GM23338 (cell line): Measurements from ENCODE around the gene TXLNB. TPM values are rescaled to one million over a fixed set of nuclear protein-coding genes. Genes with fewer than 3 reads are reported as not detected.

Source experiments
- ATAC-seq: fragments of 200-7000 bp; cut with Tn5 transposase; 3 replicates; pipeline ENCODE4 v1.9.1; 2020
- DNase-seq: peaks from one replicate; pipeline ENCODE4 v3.0.0-alpha.2; 2015; ENCODE audit warnings: low spot score
- H2AFZ ChIP-seq: fragments of 200-600 bp; sonication (generic); 2 replicates; pipeline ENCODE4 v1.8.0; 2016; ENCODE audit warnings: antibody characterized with exemption, mild to moderate bottlenecking, moderate library complexity
- H3F3A ChIP-seq: fragments of 200-600 bp; sonication (generic); replicated peaks from 2 replicates; pipeline ENCODE4 v1.8.0; 2017; ENCODE audit warnings: antibody characterized with exemption, mixed run types, low read depth
- H3K27ac ChIP-seq: fragments of 200-600 bp; sonication (generic); 2 replicates; pipeline ENCODE4 v1.6.1; 2016; ENCODE audit warnings: low read depth
- H3K27me3 ChIP-seq: fragments of 200-600 bp; sonication (generic); 2 replicates; pipeline ENCODE4 v1.8.0; 2016; ENCODE audit warnings: mild to moderate bottlenecking, mixed run types, moderate library complexity; ENCODE audit not compliant: insufficient read depth
- H3K36me3 ChIP-seq: fragments of 200-600 bp; sonication (generic); 2 replicates; pipeline ENCODE4 v1.8.0; 2016; ENCODE audit warnings: mild to moderate bottlenecking; ENCODE audit not compliant: insufficient read depth
- H3K4me1 ChIP-seq: fragments of 200-600 bp; sonication (generic); 2 replicates; pipeline ENCODE4 v1.8.0; 2016; ENCODE audit warnings: mild to moderate bottlenecking, moderate library complexity; ENCODE audit not compliant: insufficient read depth
- H3K4me2 ChIP-seq: fragments of 200-600 bp; sonication (generic); 2 replicates; pipeline ENCODE4 v1.7.1; 2017; ENCODE audit warnings: mixed run types
- H3K4me3 ChIP-seq: fragments of 200-600 bp; sonication (generic); 2 replicates; pipeline ENCODE4 v1.6.1; 2016; ENCODE audit warnings: mixed run types
- H3K79me2 ChIP-seq: fragments of 200-600 bp; sonication (generic); replicated peaks from 2 replicates; pipeline ENCODE4 v1.8.0; 2017; ENCODE audit warnings: mild to moderate bottlenecking; ENCODE audit not compliant: insufficient read depth
- H3K9me2 ChIP-seq: fragments of 200-600 bp; sonication (generic); 2 replicates; pipeline ENCODE4 v1.8.0; 2017; ENCODE audit not compliant: insufficient read depth
- H4K20me1 ChIP-seq: fragments of 200-600 bp; sonication (generic); replicated peaks from 2 replicates; pipeline ENCODE4 v1.8.0; 2017; ENCODE audit warnings: mild to moderate bottlenecking; ENCODE audit not compliant: insufficient read depth
- H3K27ac Mint-ChIP-seq: 2 replicates; pipeline ENCODE4 v1.8.0; 2020; ENCODE audit warnings: inconsistent platforms, mild to moderate bottlenecking, moderate library complexity, mixed read lengths
- H3K27me3 Mint-ChIP-seq: 3 replicates; pipeline ENCODE4 v1.8.0; 2022; ENCODE audit warnings: low read depth, mild to moderate bottlenecking, moderate library complexity, mixed read lengths, inconsistent platforms; ENCODE audit not compliant: insufficient read depth, poor library complexity
- H3K36me3 Mint-ChIP-seq: 3 replicates; pipeline ENCODE4 v1.8.0; 2021; ENCODE audit warnings: low read depth, mild to moderate bottlenecking, inconsistent platforms, moderate library complexity, mixed read lengths
- H3K4me1 Mint-ChIP-seq: 3 replicates; pipeline ENCODE4 v1.8.0; 2020; ENCODE audit warnings: mild to moderate bottlenecking, inconsistent platforms, mixed read lengths
- H3K4me3 Mint-ChIP-seq: 3 replicates; pipeline ENCODE4 v1.8.0; 2021; ENCODE audit warnings: moderate library complexity, mild to moderate bottlenecking, inconsistent platforms, mixed read lengths
- H3K9me3 Mint-ChIP-seq: 3 replicates; pipeline ENCODE4 v1.8.0; 2020; ENCODE audit warnings: moderate library complexity, mild to moderate bottlenecking, inconsistent platforms, mixed read lengths
- CREB1 ChIP-seq: fragments of 250-450 bp; sonication (Bioruptor Pico); IDR thresholded peaks from 2 replicates; pipeline ENCODE4 v1.5.0; 2020; ENCODE audit warnings: low read depth, mild to moderate bottlenecking, moderate library complexity
- ETS1 ChIP-seq: IDR thresholded peaks from 2 replicates; pipeline ENCODE4 v1.6.1; 2016; ENCODE audit warnings: antibody characterized with exemption
- EZH2phosphoT487 ChIP-seq: fragments of 200-600 bp; sonication (generic); IDR thresholded peaks from one replicate; pipeline ENCODE4 v1.8.1; 2018; ENCODE audit warnings: antibody characterized with exemption; ENCODE audit not compliant: unreplicated experiment
- JUNB ChIP-seq: IDR thresholded peaks from one replicate; pipeline ENCODE4 v1.6.1; 2016; ENCODE audit warnings: antibody characterized with exemption; ENCODE audit not compliant: unreplicated experiment
- POLR2AphosphoS5 ChIP-seq: IDR thresholded peaks from 2 replicates; pipeline ENCODE4 v1.6.1; 2016; ENCODE audit warnings: antibody characterized with exemption, low read depth
- ZNF462 ChIP-seq: fragments of 250-450 bp; sonication (Bioruptor Pico); IDR thresholded peaks from 2 replicates; pipeline ENCODE4 v1.5.0; 2020; ENCODE audit warnings: mild to moderate bottlenecking, moderate library complexity
- polyA plus RNA-seq: library from polyadenylated mRNA; unstranded; fragments of >200 nt; fragmentation: Nextera tagmentation; extraction: Ambion mirVana; gene quantifications from 2 replicates; pipeline ENCODE4 v1.2.1, GENCODE V29; 2016
- total RNA-seq: library from RNA; depleted of rRNA; stranded (reverse); fragments of >200 nt; shearing (Covaris generic); gene quantifications from 2 replicates; pipeline ENCODE4 v1.2.3, GENCODE V29; 2014

The TXLNB gene
- total and polyA plus RNA-seq, 2 experiments from 2014 or later, result 0.11 to 0.28 TPM

- H3K27me3 Mint-ChIP-seq, result peaks cover 5% of the 10 kb centered on the region
- Histone ChIP-seq H3K4me1 (no peaks in the 10 kb centered on the region), H3K79me2 (no peaks in the 10 kb centered on the region), H2AFZ (no peak overlapping the region), H4K20me1 (no peaks in the 10 kb centered on the region), H3K36me3 (no peaks in the 10 kb centered on the region), H3K4me2 (no peak overlapping the region), H3K4me3 (no peak overlapping the region), H3K9me2 (no peaks in the 10 kb centered on the region), H3K27me3 (no peaks in the 10 kb centered on the region), H3K27ac (no peak overlapping the region), H3F3A (no peaks in the 10 kb centered on the region)
- DNase-seq (no peak), ATAC-seq (no peak)
- H3K9me3 Mint-ChIP-seq, result 0 out of 3 replicates have a peak, but pooled peaks cover 2% of the 10 kb centered on the region
- no peak overlapping the region for H3K27ac Mint-ChIP-seq
- H3K4me3 Mint-ChIP-seq, result no peak overlapping the region
- no peaks in the 10 kb centered on the region for H3K36me3 Mint-ChIP-seq
- H3K4me1 Mint-ChIP-seq, result no peaks in the 10 kb centered on the region
- no peak for TF ChIP-seq CREB1 (CRISPR knock-in tag)
These were observed 6.2 kb downstream of the TXLNB start for GRCh38 chr6:139285590-139285989.

GRCh38 chr6:139284789-139285188 lies 7.0 kb downstream of the TXLNB start:
- H3K36me3 ChIP-seq, result no peaks in the 10 kb centered on the region
- no peaks in the 10 kb centered on the region for H3K27me3 ChIP-seq
- H2AFZ ChIP-seq, result no peak overlapping the region
- no peaks in the 10 kb centered on the region for H3K9me2 ChIP-seq
- no peak overlapping the region for H3K4me3 ChIP-seq
- 0 out of 3 replicates have a peak, but pooled peaks cover 2% of the 10 kb centered on the region for H3K9me3 Mint-ChIP-seq
- H3K79me2 ChIP-seq, result no peaks in the 10 kb centered on the region
- peaks cover 5% of the 10 kb centered on the region for H3K27me3 Mint-ChIP-seq
- no peak overlapping the region for H3K4me2 ChIP-seq
- no peak overlapping the region for H3K27ac Mint-ChIP-seq
- H3K36me3 Mint-ChIP-seq, result no peaks in the 10 kb centered on the region
- H3K4me3 Mint-ChIP-seq, result no peak overlapping the region
- no peaks in the 10 kb centered on the region for H3K4me1 Mint-ChIP-seq
- no peaks in the 10 kb centered on the region for H4K20me1 ChIP-seq
- no peaks in the 10 kb centered on the region for H3F3A ChIP-seq
- H3K4me1 ChIP-seq, result no peaks in the 10 kb centered on the region
- no peak overlapping the region for H3K27ac ChIP-seq
- TF ChIP-seq ZNF462, result no peak
- no peak for TF ChIP-seq POLR2AphosphoS5
- no peak for TF ChIP-seq CREB1 (CRISPR knock-in tag)
- no peak for TF ChIP-seq JUNB
- TF ChIP-seq EZH2phosphoT487, result no peak
- no peak for TF ChIP-seq ETS1
- ATAC-seq (no peak), DNase-seq (no peak)
